WTC11 (cell line): ENCODE results near the gene JAKMIP3. TPM values are rescaled to one million over a fixed set of nuclear protein-coding genes. Genes with fewer than 3 reads are reported as not detected.

Experiments
- ATAC-seq: fragments of 200-7000 bp; cut with Tn5 transposase; 2 replicates; pipeline ENCODE4 v1.10.0; 2021; ENCODE audit warnings: mild to moderate bottlenecking, moderate library complexity
- CTCF ChIA-PET: fragments of 300-600 bp; sonication (Branson Sonifier 250); formaldehyde crosslinking; loops from one replicate; lab custom pipeline; 2021; ENCODE audit warnings: antibody characterized with exemption; lab: Charles Lee
- POLR2A ChIA-PET: fragments of 350-600 bp; sonication (Branson Sonifier 250); formaldehyde crosslinking; loops from one replicate; lab custom pipeline; 2021; ENCODE audit warnings: antibody characterized with exemption; lab: Charles Lee
- DNase-seq: peaks from one replicate; pipeline ENCODE4 v3.0.0; 2021; ENCODE audit warnings: low spot score
- H3K27ac Mint-ChIP-seq: 2 replicates; pipeline ENCODE4 v1.8.0; 2021; ENCODE audit warnings: mixed read lengths
- H3K27me3 Mint-ChIP-seq: 2 replicates; pipeline ENCODE4 v1.8.0; 2021; ENCODE audit warnings: low read depth, mild to moderate bottlenecking, moderate library complexity, mixed read lengths
- H3K36me3 Mint-ChIP-seq: 2 replicates; pipeline ENCODE4 v1.8.0; 2021; ENCODE audit warnings: mixed read lengths
- H3K4me1 Mint-ChIP-seq: 2 replicates; pipeline ENCODE4 v1.8.0; 2022; ENCODE audit warnings: mixed read lengths
- H3K4me3 Mint-ChIP-seq: 2 replicates; pipeline ENCODE4 v1.8.0; 2021; ENCODE audit warnings: mild to moderate bottlenecking, moderate library complexity, mixed read lengths
- H3K9me3 Mint-ChIP-seq: 2 replicates; pipeline ENCODE4 v1.8.0; 2021; ENCODE audit warnings: mixed read lengths
- AR ChIP-seq: fragments of 250-450 bp; sonication (Bioruptor Pico); IDR thresholded peaks from 2 replicates; pipeline ENCODE4 v1.9.0; 2021; ENCODE audit warnings: mild to moderate bottlenecking
- ATF6 ChIP-seq: sonication (generic); formaldehyde crosslinking; IDR thresholded peaks from 2 replicates; pipeline ENCODE4 v1.8.1; 2023; ENCODE audit warnings: mild to moderate bottlenecking, missing genetic modification reagents
- CTCF ChIP-seq: fragments of 200-600 bp; IDR thresholded peaks from 2 replicates; pipeline ENCODE4 v1.8.0; 2022; ENCODE audit warnings: antibody characterized with exemption
- FOXK1 ChIP-seq: sonication (generic); formaldehyde crosslinking; IDR thresholded peaks from 2 replicates; pipeline ENCODE4 v1.8.0; 2022; ENCODE audit warnings: mild to moderate bottlenecking, moderate library complexity, missing genetic modification reagents
- IRF1 ChIP-seq: sonication (generic); formaldehyde crosslinking; IDR thresholded peaks from 2 replicates; pipeline ENCODE4 v1.8.0; 2023; ENCODE audit warnings: missing genetic modification reagents
- JAZF1 ChIP-seq: fragments of 250-450 bp; sonication (Bioruptor Pico); IDR thresholded peaks from 2 replicates; pipeline ENCODE4 v1.9.0; 2021; ENCODE audit warnings: moderate library complexity, mild to moderate bottlenecking, inconsistent platforms
- JUN ChIP-seq: sonication (generic); formaldehyde crosslinking; IDR thresholded peaks from 2 replicates; pipeline ENCODE4 v1.8.0; 2023; ENCODE audit warnings: mild to moderate bottlenecking, missing genetic modification reagents
- MXD4 ChIP-seq: fragments of 250-450 bp; sonication (Bioruptor Pico); IDR thresholded peaks from 2 replicates; pipeline ENCODE4 v1.8.0; 2021; ENCODE audit warnings: mild to moderate bottlenecking, moderate library complexity, borderline replicate concordance
- NFYB ChIP-seq: sonication (generic); formaldehyde crosslinking; conservative IDR thresholded peaks from 2 replicates; pipeline ENCODE4 v1.8.0; 2022; ENCODE audit warnings: low read depth, missing genetic modification reagents
- NR2C2 ChIP-seq: sonication (generic); formaldehyde crosslinking; IDR thresholded peaks from 2 replicates; pipeline ENCODE4 v1.8.0; 2022; ENCODE audit warnings: mild to moderate bottlenecking, missing genetic modification reagents
- PRDM15 ChIP-seq: sonication (generic); formaldehyde crosslinking; IDR thresholded peaks from 2 replicates; pipeline ENCODE4 v1.8.0; 2022; ENCODE audit warnings: missing genetic modification reagents
- ZNF232 ChIP-seq: sonication (generic); formaldehyde crosslinking; IDR thresholded peaks from 2 replicates; pipeline ENCODE4 v1.8.0; 2022; ENCODE audit warnings: mild to moderate bottlenecking, missing genetic modification reagents
- ZNF263 ChIP-seq: sonication (generic); formaldehyde crosslinking; IDR thresholded peaks from 2 replicates; pipeline ENCODE4 v1.8.1; 2022; ENCODE audit warnings: low read depth, mild to moderate bottlenecking, moderate library complexity, missing genetic modification reagents
- ZNF416 ChIP-seq: fragments of 250-450 bp; sonication (Bioruptor Pico); IDR thresholded peaks from 2 replicates; pipeline ENCODE4 v1.9.0; 2021; ENCODE audit warnings: mild to moderate bottlenecking, inconsistent platforms
- ZNF423 ChIP-seq: fragments of 250-450 bp; sonication (Bioruptor Pico); IDR thresholded peaks from 2 replicates; pipeline ENCODE4 v2.1.2; 2022; ENCODE audit warnings: mild to moderate bottlenecking, moderate library complexity
- ZNF512 ChIP-seq: sonication (generic); formaldehyde crosslinking; IDR thresholded peaks from 2 replicates; pipeline ENCODE4 v1.8.1; 2022; ENCODE audit warnings: missing genetic modification reagents, borderline replicate concordance
- total RNA-seq: library from RNA; stranded (reverse); gene quantifications from 3 replicates; pipeline ENCODE4 v1.2.3, GENCODE V29; 2021

JAKMIP3 gene
- total RNA-seq, 1 experiment from 2014 or later: 1.7 TPM

- H3K27ac Mint-ChIP-seq: no peak overlapping the region
- POLR2A ChIA-PET: no interaction called here
- no peaks in the 10 kb centered on the region for H3K27me3 Mint-ChIP-seq
- no peak overlapping the region for H3K4me3 Mint-ChIP-seq
- CTCF ChIA-PET: interaction anchor here (1.1 to 1.9 kb wide), 2 partner anchors 40 to 117 kb away, joined by 3 to 6 read pairs; no protein-coding TSS in a partner anchor
- ATAC-seq: no peak
- DNase-seq: no peak
- H3K4me1 Mint-ChIP-seq: no peaks in the 10 kb centered on the region
- no peaks in the 10 kb centered on the region for H3K9me3 Mint-ChIP-seq
- H3K36me3 Mint-ChIP-seq: no peaks in the 10 kb centered on the region
- TF ChIP-seq NFYB (CRISPR knock-in tag) (no peak), NR2C2 (CRISPR knock-in tag) (no peak), ZNF232 (no peak), ZNF512 (no peak), JAZF1 (CRISPR knock-in tag) (no peak), FOXK1 (no peak), MXD4 (CRISPR knock-in tag) (no peak), ZNF416 (CRISPR knock-in tag) (no peak), ATF6 (no peak), IRF1 (CRISPR knock-in tag) (no peak)
- TF ChIP-seq, all 79 proteins: peak for 0
Measured at GRCh38 chr10:132103116-132103910, 37.6 kb downstream of the JAKMIP3 start.

- Mint-ChIP-seq H3K27ac (no peak overlapping the region), H3K4me3 (no peak overlapping the region), H3K4me1 (no peaks in the 10 kb centered on the region), H3K36me3 (no peaks in the 10 kb centered on the region), H3K27me3 (no peaks in the 10 kb centered on the region), H3K9me3 (no peaks in the 10 kb centered on the region)
- no peak for DNase-seq
- ATAC-seq: no peak
- ChIA-PET CTCF (interaction anchor here (1.1 to 1.9 kb wide), 2 partner anchors 39 to 118 kb away, joined by 3 to 6 read pairs; no protein-coding TSS in a partner anchor), POLR2A (no interaction called here)
- TF ChIP-seq AR (CRISPR knock-in tag) (no peak), PRDM15 (CRISPR knock-in tag) (no peak), ZNF263 (CRISPR knock-in tag) (no peak), ZNF423 (CRISPR knock-in tag) (no peak), JUN (no peak), CTCF (no peak), JAZF1 (CRISPR knock-in tag) (no peak), IRF1 (CRISPR knock-in tag) (no peak), ZNF512 (no peak)
Measured at GRCh38 chr10:132104062-132104461, 38.3 kb downstream of the JAKMIP3 start.
